AG04450 (cell line): ENCODE measurements around the gene DHDDS. TPM values are rescaled to one million over a fixed set of nuclear protein-coding genes. Genes with fewer than 3 reads are reported as not detected.
A peak's percentile ranks its signal among the peaks of the same experiment; 100 is the strongest.

Experiments used
- CTCF ChIA-PET: fragments of 300-600, 350-600 bp; formaldehyde crosslinking; extraction: SDS; loops from one replicate; lab custom pipeline; 2022; ENCODE audit warnings: antibody characterized with exemption, inconsistent platforms; lab: Charles Lee
- POLR2A ChIA-PET: fragments of 350-600 bp; formaldehyde crosslinking; extraction: SDS; loops from one replicate; lab custom pipeline; 2021; ENCODE audit warnings: antibody characterized with exemption, inconsistent platforms; lab: Yijun Ruan, JAX
- DNase-seq: peaks from one replicate; pipeline ENCODE4 v3.0.0-alpha.2; 2011; ENCODE audit warnings: low read depth, low spot score
- H3K27ac ChIP-seq: one replicate; pipeline ENCODE4 v1.5.1; 2012; ENCODE audit warnings: low read depth, low read length, control low read depth
- H3K27me3 ChIP-seq: one replicate; pipeline ENCODE4 v1.6.0; 2012; ENCODE audit warnings: low read length; ENCODE audit not compliant: control insufficient read depth, insufficient read depth
- H3K4me3 ChIP-seq: 2 replicates; pipeline ENCODE4 v1.5.1; 2011; ENCODE audit warnings: mild to moderate bottlenecking, low read depth, low read length, control low read depth
- H3K9me3 ChIP-seq: 2 replicates; pipeline ENCODE4 v1.5.1; 2012; ENCODE audit warnings: low read length; ENCODE audit not compliant: control insufficient read depth, insufficient read depth
- CTCF ChIP-seq: IDR thresholded peaks from 2 replicates; pipeline ENCODE4 v1.5.1; 2011; ENCODE audit warnings: low read depth, low read length, control low read depth, inconsistent platforms
- polyA plus RNA-seq: library from polyadenylated mRNA; depleted of rRNA; stranded (reverse); fragments of >200 nt; gene quantifications from 2 replicates; pipeline ENCODE4 v1.2.3, GENCODE V29; 2011

The DHDDS gene
- polyA plus RNA-seq, 1 experiment = 51.7 TPM

DNA sequence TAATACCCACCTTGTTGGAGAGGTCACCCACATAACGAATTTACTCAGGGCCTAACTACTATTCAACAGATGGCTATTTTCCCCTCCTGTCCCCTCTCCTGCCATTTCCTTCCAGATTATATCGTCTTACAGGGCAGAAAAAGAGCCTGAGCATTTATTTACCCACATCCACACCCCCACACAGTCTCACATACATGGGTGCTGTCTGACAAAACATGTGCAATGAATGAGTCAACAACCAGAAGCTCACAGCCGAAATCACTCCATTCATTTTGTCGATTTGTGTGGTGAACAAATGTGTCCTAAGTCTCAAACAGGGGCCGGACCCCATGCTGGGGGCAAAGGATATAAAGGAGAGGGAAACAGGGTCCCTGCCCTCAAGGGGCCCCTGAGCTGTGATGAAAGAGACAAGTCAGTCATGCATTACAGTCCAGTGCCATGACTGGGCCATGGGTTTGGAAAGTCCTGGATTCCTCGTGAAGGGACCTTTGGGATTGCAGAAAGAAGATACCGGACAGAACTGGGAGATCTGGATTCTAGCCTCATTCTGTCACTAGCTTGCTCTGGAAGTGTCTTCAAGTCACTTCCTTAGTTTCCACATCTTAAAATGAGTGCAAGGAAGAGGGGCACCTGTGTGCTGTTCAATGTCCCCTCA, 43.2 kb upstream of the DHDDS start:
- ChIA-PET CTCF (interaction anchor here (0.7 to 1.4 kb wide), 3 partner anchors 25 to 219 kb away, joined by 3 to 10 read pairs (median 3); partner anchors contain the start of gene ZNF593), POLR2A (no interaction called here)

GRCh38 chr1:26389604-26390247, 42.4 kb upstream of the DHDDS start:
- POLR2A ChIA-PET = no interaction called here
- Histone ChIP-seq H3K9me3 (no peaks in the 10 kb centered on the region), H3K4me3 (no peak overlapping the region), H3K27me3 (peaks cover 2% of the 10 kb centered on the region), H3K27ac (no peak overlapping the region)
- CTCF ChIA-PET = interaction anchor here (0.6 to 2.2 kb wide), 4 partner anchors 11 to 83 kb away, joined by 3 to 11 read pairs (median 8); partner anchors contain the start of gene UBXN11
- TF ChIP-seq CTCF = no peak
- DNase-seq = no peak

More for the DNA sequence above, 43.2 kb upstream of the DHDDS start:
- Histone ChIP-seq H3K27me3 (peaks cover 2% of the 10 kb centered on the region), H3K9me3 (no peaks in the 10 kb centered on the region), H3K27ac (no peak overlapping the region), H3K4me3 (no peak overlapping the region)
- DNase-seq = no peak
- no peak for TF ChIP-seq CTCF

GRCh38 chr1:26391450-26391849, 40.7 kb upstream of the DHDDS start:
- peak; percentile 90 for TF ChIP-seq CTCF
- no peak overlapping the region for H3K4me3 ChIP-seq
- ChIA-PET POLR2A (no interaction called here), CTCF (interaction anchor here (0.6 to 2.6 kb wide), 20 partner anchors 9 to 290 kb away, joined by 3 to 11 read pairs (median 4); partner anchors contain the start of gene ZNF593)
- peaks cover 2% of the 10 kb centered on the region for H3K27me3 ChIP-seq
- DNase-seq = no peak
- H3K27ac ChIP-seq = no peak overlapping the region
- H3K9me3 ChIP-seq = no peaks in the 10 kb centered on the region

DNA sequence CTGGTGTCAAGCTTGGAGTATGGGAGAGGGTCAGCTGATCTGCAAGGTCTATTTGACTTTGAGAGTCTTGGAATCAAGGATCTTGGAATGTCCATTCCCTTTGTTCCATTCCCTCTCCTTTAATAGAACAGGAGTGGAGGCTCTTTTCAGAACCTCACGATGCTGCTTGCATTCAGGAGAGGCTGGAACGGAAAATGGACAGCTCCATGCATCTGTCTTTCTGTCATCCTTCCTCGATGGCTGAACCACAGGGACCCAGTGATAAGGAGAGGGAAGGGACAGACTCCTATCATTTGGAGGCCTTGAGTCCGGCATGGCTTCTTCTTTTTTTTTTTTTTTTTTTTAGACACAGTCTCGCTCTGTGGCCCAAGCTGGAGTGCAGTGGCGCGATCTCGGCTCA, 36.4 kb upstream of the DHDDS start:
- H3K27ac ChIP-seq = no peak overlapping the region
- no peaks in the 10 kb centered on the region for H3K9me3 ChIP-seq
- H3K4me3 ChIP-seq = no peak overlapping the region
- ChIA-PET CTCF (interaction anchor here (0.7 to 1.0 kb wide), 4 partner anchors 21 to 753 kb away, joined by 3 to 11 read pairs (median 4); no protein-coding TSS in a partner anchor), POLR2A (no interaction called here)
- TF ChIP-seq CTCF = no peak
- H3K27me3 ChIP-seq = no peaks in the 10 kb centered on the region
- no peak for DNase-seq

- H3K4me3 ChIP-seq = no peak overlapping the region
- no peak for DNase-seq
- H3K9me3 ChIP-seq = no peaks in the 10 kb centered on the region
- no peak overlapping the region for H3K27ac ChIP-seq
- no peaks in the 10 kb centered on the region for H3K27me3 ChIP-seq
- ChIA-PET POLR2A (no interaction called here), CTCF (interaction anchor here (1.6 to 2.9 kb wide), 3 partner anchors 18 to 165 kb away, joined by 6 to 14 read pairs (median 9); partner anchors contain the start of gene CEP85)
- TF ChIP-seq CTCF = no peak
These were observed 33.1 kb upstream of the DHDDS start for GRCh38 chr1:26399034-26399433.
